Measurements from ENCODE around the gene CPAMD8. TPM values are rescaled to one million over a fixed set of nuclear protein-coding genes. Genes with fewer than 3 reads are reported as not detected.

CPAMD8 gene
- total and polyA plus RNA-seq, 9 of the 15 experiments (the other 6 are each of a cell fraction or from before 2014, with no cell fraction given): 0.20 to 2.1 (median 1.3) TPM

GRCh38 chr19:16945762-16946465 lies 80.7 kb downstream of the CPAMD8 start:
- WGBS (ENCODE audit: insufficient coverage, low coverage, missing lambda C conversion rate): 3% methylated on average over 8 of the region's 8 CpGs
- ATAC-seq: no peak
- no peak for DNase-seq (ENCODE audit: extremely low read depth in 1 of 4, low spot score in 3 of 4)
- Histone ChIP-seq H3K36me3 (ENCODE audit: control insufficient read depth, insufficient read depth, low read length) (no peaks in the 10 kb centered on the region), H3K27me3 (ENCODE audit: control insufficient read depth in 2 of 2, insufficient read depth in 2 of 2, low read length in 2 of 2) (peaks cover 2 to 22% of the 10 kb centered on the region in 2 experiments; a peak in 3 of 5 replicates), H3K9me3 (replicated peaks; ENCODE audit: control insufficient read depth, insufficient read depth, low read depth, low read length) (no peaks in the 10 kb centered on the region), H3K4me3 (no peak overlapping the region), H3K9me1 (ENCODE audit: control insufficient read depth, insufficient read depth, low read length) (no peaks in the 10 kb centered on the region), H4K20me1 (replicated peaks; ENCODE audit: control insufficient read depth, insufficient read depth, low read length) (no peaks in the 10 kb centered on the region), H3K27ac (ENCODE audit: extremely low read depth, low read depth, low read length) (no peak overlapping the region), H3K4me2 (ENCODE audit: insufficient read depth, low read length) (no peak overlapping the region), H3K79me2 (ENCODE audit: control insufficient read depth, insufficient read depth, low read length) (no peaks in the 10 kb centered on the region), H2AFZ (ENCODE audit: low read depth, low read length) (no peak overlapping the region), H3K9ac (ENCODE audit: insufficient read depth in 1 of 2, low read depth in 2 of 2, low read length in 2 of 2) (no peak overlapping the region), H3K4me1 (replicated peaks in 1 of 2; ENCODE audit: control insufficient read depth in 2 of 2, insufficient read depth in 2 of 2, low read length in 2 of 2) (peaks cover 2 to 3% of the 10 kb centered on the region in 2 experiments; a peak in 4 of 5 replicates)
- ChIA-PET CTCF (ENCODE audit: low intra/inter-chr PET ratio) (no interaction called here), POLR2A (no interaction called here)
- intact Hi-C loops (cut with micrococcal nuclease): no loop called here
- TF ChIP-seq ZBTB12 (CRISPR knock-in tag; IDR thresholded peaks at IDR 0.05) (no peak), KDM1A (IDR thresholded peaks at IDR 0.05) (peak in 1 of 2 experiments; percentile 91; a peak in 2 of 4 replicates), MYNN (IDR thresholded peaks at IDR 0.05) (no peak), MYNN (CRISPR knock-in tag; IDR thresholded peaks at IDR 0.05) (no peak)
- TF ChIP-seq, protein P1, sequence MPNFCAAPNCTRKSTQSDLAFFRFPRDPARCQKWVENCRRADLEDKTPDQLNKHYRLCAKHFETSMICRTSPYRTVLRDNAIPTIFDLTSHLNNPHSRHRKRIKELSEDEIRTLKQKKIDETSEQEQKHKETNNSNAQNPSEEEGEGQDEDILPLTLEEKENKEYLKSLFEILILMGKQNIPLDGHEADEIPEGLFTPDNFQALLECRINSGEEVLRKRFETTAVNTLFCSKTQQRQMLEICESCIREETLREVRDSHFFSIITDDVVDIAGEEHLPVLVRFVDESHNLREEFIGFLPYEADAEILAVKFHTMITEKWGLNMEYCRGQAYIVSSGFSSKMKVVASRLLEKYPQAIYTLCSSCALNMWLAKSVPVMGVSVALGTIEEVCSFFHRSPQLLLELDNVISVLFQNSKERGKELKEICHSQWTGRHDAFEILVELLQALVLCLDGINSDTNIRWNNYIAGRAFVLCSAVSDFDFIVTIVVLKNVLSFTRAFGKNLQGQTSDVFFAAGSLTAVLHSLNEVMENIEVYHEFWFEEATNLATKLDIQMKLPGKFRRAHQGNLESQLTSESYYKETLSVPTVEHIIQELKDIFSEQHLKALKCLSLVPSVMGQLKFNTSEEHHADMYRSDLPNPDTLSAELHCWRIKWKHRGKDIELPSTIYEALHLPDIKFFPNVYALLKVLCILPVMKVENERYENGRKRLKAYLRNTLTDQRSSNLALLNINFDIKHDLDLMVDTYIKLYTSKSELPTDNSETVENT (CRISPR knock-in tag; IDR thresholded peaks at IDR 0.05): no peak
- FAIRE-seq: no peak
- in situ Hi-C loops (cut with MboI): no loop called here
- BruUV-seq (replicated peaks): no TSS peak
